ENCODE measurements around the gene PFDN5. TPM values are rescaled to one million over a fixed set of nuclear protein-coding genes. Genes with fewer than 3 reads are reported as not detected.

Gene PFDN5
- total RNA-seq, 2 donors from 2014 or later: 322 to 403 TPM

- H3K9me3 Mint-ChIP-seq: no peaks in the 10 kb centered on the region
Measured at GRCh38 chr12:53320352-53321195, 25.2 kb downstream of the PFDN5 start.

DNA sequence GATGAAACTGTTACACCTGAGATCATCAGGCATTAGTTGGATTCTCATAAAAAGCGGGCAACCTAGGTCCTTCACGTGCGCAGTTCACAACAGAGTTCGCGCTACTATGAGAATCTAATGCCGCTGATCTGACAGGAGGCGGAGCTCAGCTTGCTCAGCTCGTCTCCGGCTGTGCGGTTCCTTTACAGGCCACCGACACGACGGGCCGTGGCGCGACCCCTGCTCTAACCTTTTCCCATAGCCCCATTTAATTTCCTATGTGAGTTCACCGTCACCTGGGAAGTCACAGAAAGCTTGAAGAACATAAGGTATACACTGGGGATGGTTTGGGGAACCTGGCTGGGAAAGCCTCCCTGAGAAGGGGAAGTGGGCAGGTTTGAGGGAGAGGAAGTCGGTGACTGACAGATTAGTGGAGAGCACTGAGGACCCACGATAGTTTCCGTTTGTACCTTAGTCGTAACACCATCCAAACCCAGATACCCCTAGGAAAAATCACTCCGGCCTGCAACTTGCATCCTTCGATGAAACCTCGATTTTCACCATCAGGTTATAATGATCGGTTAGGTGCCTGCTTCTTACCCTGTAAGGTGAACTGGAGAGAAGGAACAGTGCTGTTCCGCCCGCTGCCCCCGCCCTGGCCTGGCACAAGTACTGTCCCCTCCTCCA, 28.9 kb downstream of the PFDN5 start:
- Mint-ChIP-seq H3K27ac (peak overlapping the region; percentile 69), H3K36me3 (ENCODE audit: low read depth) (no peaks in the 10 kb centered on the region), H3K9me3 (no peaks in the 10 kb centered on the region), H3K27me3 (ENCODE audit: insufficient read depth) (peaks cover 54% of the 10 kb centered on the region), H3K4me3 (peak overlapping the region; percentile 51), H3K4me1 (peaks cover 28% of the 10 kb centered on the region)
- Histone ChIP-seq H3K4me3 (ENCODE audit: low read length) (peak overlapping the region; percentile 76), H3K9ac (ENCODE audit: extremely low read depth, low read length, poor library complexity, severe bottlenecking) (no peak overlapping the region), H3K27me3 (ENCODE audit: control insufficient read depth, insufficient read depth, low read length, poor library complexity, severe bottlenecking) (peaks cover 7% of the 10 kb centered on the region), H3K4me1 (ENCODE audit: control insufficient read depth, insufficient read depth, low read length) (peaks cover 16% of the 10 kb centered on the region), H3K9me3 (ENCODE audit: control insufficient read depth, low read length) (no peaks in the 10 kb centered on the region), H3K36me3 (ENCODE audit: control insufficient read depth, insufficient read depth, low read length) (peaks cover 3% of the 10 kb centered on the region), H3K27ac (ENCODE audit: low read depth, low read length) (no peak overlapping the region)
- 32 to 34% methylated on average over 17 to 28 of the region's 28 CpGs for WGBS, 2 experiments (ENCODE audit: insufficient coverage in 1 of 2, insufficient read length in 1 of 2)
- peak; percentile 75 for DNase-seq
- TF ChIP-seq CTCF (conservative IDR thresholded peaks at IDR 0.05): no peak

More at GRCh38 chr12:53320352-53321195, 25.2 kb downstream of the PFDN5 start:
- Mint-ChIP-seq H3K4me1 (peaks cover 18% of the 10 kb centered on the region), H3K27me3 (ENCODE audit: insufficient read depth) (peaks cover 20% of the 10 kb centered on the region), H3K4me3 (peak overlapping the region; percentile 77), H3K36me3 (ENCODE audit: low read depth) (peaks cover 22% of the 10 kb centered on the region), H3K27ac (peak overlapping the region; percentile 99)
- Histone ChIP-seq H3K27me3 (ENCODE audit: control insufficient read depth, insufficient read depth, low read length, poor library complexity, severe bottlenecking) (no peaks in the 10 kb centered on the region), H3K9ac (ENCODE audit: extremely low read depth, low read length, poor library complexity, severe bottlenecking) (peak overlapping the region; percentile 76), H3K4me1 (ENCODE audit: control insufficient read depth, insufficient read depth, low read length) (peaks cover 10% of the 10 kb centered on the region), H3K36me3 (ENCODE audit: control insufficient read depth, insufficient read depth, low read length) (peaks cover 24% of the 10 kb centered on the region), H3K4me3 (ENCODE audit: low read length) (peak overlapping the region; percentile 94), H3K27ac (ENCODE audit: low read depth, low read length) (no peak overlapping the region), H3K9me3 (ENCODE audit: control insufficient read depth, low read length) (no peaks in the 10 kb centered on the region)
- 60 to 69% methylated on average over 6 to 10 of the region's 10 CpGs for WGBS, 2 experiments (ENCODE audit: insufficient coverage in 1 of 2, insufficient read length in 1 of 2)
- TF ChIP-seq CTCF (conservative IDR thresholded peaks at IDR 0.05): no peak
- DNase-seq: no peak

DNA sequence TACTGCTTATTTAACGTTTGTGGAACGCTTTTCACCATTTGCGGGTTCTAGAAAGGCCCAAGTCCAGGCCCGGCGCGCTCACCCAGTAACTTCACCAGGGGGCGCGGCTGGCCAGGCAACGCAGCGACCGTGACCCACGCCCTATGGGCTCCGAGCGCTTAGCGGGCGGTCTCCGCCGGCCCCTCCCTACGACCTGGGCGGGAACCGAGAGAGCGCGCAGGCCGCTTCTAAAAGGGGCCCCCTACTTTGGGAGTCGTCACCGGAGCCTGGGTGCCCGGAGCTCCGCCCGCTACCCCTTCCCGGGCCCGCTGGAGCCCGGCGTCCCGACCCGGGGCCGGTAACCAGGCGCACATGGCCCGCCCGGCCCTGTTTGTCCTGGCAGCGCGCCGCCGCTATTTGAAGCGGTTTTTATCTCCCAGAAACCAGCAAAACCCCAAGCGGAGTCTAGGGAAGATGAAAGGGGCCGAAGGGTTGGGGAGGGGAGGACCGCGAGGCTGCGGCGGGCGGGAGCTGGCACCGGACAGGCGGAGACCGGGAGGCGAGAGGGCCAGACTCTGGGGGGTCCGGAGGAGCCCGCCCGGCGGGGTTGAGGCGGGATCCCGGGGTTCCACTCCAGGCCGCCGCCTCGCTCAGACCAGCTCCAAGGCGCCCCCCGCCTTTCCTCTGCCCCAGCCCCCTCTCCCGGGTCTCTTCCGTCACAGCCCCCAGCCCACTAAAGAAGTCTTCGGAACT, 29.6 kb downstream of the PFDN5 start:
- H3K27ac ChIP-seq (ENCODE audit: low read depth, low read length): peak overlapping the region; percentile 76
- Mint-ChIP-seq H3K36me3 (ENCODE audit: low read depth) (no peaks in the 10 kb centered on the region), H3K9me3 (no peaks in the 10 kb centered on the region), H3K4me3 (peak overlapping the region; percentile 51), H3K27ac (peak overlapping the region; percentile 40), H3K4me1 (peaks cover 28% of the 10 kb centered on the region), H3K27me3 (ENCODE audit: insufficient read depth) (peaks cover 56% of the 10 kb centered on the region)
- H3K4me3 ChIP-seq (ENCODE audit: low read length): peak overlapping the region; percentile 76
- 0 to 1% methylated on average over 22 to 69 of the region's 69 CpGs for WGBS, 2 experiments (ENCODE audit: insufficient coverage in 1 of 2, insufficient read length in 1 of 2)
- H3K9me3 ChIP-seq (ENCODE audit: control insufficient read depth, low read length): no peaks in the 10 kb centered on the region
- peak; percentile 96 for DNase-seq
- peaks cover 7% of the 10 kb centered on the region for H3K27me3 ChIP-seq (ENCODE audit: control insufficient read depth, insufficient read depth, low read length, poor library complexity, severe bottlenecking)
- no peaks in the 10 kb centered on the region for H3K36me3 ChIP-seq (ENCODE audit: control insufficient read depth, insufficient read depth, low read length)
- TF ChIP-seq CTCF (conservative IDR thresholded peaks at IDR 0.05): peak; percentile 86
- H3K4me1 ChIP-seq (ENCODE audit: control insufficient read depth, insufficient read depth, low read length): peaks cover 16% of the 10 kb centered on the region
- peak overlapping the region; percentile 59 for H3K9ac ChIP-seq (ENCODE audit: extremely low read depth, low read length, poor library complexity, severe bottlenecking)
